ENCODE measurements around the gene MUC2.
"Not testable (repeated sequence)": the region's sequence is repeated elsewhere in the genome, so short reads cannot be mapped to it uniquely, and the experiment has no call there.

The MUC2 gene

DNA sequence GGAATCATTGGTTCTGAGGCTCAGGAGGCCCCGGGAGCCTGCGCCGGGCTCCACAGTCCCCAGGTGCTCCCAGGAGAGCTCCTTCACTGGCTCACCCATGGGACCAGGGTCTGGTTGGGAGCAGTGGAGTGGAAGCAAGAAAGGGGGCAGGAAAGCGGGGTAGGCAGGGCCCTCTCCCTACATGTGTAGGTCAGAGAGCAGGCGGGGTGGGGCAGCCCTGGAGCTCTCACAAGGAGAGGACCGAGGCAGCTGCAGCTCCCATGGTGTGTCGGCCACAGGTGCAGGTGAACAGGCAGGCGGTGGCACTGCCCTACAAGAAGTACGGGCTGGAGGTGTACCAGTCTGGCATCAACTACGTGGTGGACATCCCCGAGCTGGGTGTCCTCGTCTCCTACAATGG, 28.3 kb downstream of the MUC2 start:
- no peak for DNase-seq

DNA sequence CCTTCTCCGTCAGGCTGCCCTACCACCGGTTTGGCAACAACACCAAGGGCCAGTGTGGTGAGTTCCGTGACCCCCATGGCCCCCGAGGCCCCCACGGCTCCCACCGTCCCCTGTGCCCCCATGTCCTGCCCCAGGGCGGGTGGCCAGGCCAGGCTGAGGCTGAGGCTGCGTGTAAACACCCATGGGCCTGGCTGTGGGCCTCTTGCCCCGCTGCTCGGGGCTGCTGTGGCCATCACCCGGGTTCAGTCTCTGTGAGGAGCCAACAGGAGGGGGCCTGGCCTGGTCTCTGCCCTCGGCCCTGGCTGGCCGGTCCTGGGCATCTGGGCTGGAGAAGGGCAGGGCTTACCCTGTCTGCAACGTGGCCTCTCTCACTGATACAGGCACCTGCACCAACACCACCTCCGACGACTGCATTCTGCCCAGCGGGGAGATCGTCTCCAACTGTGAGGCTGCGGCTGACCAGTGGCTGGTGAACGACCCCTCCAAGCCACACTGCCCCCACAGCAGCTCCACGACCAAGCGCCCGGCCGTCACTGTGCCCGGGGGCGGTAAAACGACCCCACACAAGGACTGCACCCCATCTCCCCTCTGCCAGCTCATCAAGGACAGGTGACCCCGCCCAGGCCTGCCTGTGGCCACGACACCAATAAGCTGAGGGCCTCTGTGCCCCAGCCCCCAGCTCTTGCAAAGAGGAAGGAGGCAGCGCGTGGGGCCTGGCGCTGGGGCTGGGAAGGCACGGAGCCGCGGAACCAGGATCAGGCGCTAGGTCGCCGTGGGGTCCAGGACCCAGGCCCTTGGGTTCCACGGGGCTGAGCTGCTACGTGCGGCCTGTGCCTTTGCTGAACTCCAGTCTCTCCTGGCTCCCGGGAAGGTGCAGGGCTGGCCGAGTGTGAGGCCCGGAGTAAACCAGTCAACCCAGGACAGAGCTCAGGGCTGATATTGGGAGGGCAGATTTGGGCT, 29.0 kb downstream of the MUC2 start:
- no peak for DNase-seq

DNA sequence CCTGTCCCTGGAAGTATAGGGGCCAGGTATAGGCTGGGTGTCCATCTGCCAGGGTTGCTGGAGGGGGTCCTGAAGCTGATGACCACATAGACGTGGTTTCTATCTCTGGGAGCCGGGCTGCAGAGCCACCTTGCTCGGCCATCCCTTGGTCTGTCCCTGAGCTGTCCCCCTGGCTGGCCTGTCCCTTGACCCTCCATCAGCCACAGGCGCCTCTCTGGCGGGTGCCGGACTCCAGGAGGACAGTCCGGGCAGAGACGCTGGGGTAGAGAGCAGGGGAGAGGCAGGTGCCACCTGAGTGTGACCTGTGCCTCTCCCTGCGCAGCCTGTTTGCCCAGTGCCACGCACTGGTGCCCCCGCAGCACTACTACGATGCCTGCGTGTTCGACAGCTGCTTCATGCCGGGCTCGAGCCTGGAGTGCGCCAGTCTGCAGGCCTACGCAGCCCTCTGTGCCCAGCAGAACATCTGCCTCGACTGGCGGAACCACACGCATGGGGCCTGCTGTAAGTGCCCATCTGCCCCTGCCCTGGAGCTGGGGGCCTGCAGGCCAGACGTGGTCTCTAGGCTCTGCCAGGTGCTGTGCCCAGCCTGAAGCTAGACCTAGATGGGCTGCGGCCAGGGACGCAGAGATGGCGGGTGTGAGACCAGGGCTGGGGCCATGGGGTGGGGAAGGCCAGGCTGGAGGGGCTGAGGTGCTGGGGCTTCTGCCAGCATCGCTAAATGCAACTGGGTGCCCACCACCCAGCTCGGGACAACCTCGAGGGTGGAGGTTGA, 29.9 kb downstream of the MUC2 start:
- DNase-seq = no peak

DNA sequence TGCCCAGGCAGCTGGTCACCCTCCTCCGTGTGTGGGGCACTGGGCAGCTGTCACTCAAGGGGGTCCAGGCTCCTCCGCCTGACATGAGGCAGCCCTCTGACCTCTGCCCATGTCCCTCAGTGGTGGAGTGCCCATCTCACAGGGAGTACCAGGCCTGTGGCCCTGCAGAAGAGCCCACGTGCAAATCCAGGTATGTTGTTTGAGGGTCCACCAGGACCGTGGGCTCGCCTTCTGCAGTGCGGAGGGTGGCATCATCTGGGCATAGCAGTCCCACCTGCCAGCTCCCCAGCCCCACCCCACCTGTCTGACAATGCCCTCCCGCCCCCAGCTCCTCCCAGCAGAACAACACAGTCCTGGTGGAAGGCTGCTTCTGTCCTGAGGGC, 30.5 kb downstream of the MUC2 start:
- DNase-seq = no peak

DNA sequence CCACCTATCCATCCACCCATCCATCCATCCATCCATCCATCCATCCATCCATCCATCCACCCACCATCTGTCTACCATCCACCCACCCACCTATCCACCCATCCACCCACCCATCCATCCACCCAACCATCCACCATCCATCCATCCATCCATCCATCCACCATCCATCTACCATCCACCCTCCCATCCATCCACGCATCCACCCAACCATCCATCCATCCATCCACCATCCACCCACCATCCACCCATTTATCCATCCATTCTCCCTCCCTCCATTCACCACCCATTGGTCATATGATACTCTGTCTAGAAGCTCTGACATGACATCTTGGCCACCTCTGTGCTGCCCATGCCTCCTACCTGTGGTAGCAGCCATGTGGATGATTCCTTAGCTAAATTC, 31.7 kb downstream of the MUC2 start:
- no peak for DNase-seq

DNA sequence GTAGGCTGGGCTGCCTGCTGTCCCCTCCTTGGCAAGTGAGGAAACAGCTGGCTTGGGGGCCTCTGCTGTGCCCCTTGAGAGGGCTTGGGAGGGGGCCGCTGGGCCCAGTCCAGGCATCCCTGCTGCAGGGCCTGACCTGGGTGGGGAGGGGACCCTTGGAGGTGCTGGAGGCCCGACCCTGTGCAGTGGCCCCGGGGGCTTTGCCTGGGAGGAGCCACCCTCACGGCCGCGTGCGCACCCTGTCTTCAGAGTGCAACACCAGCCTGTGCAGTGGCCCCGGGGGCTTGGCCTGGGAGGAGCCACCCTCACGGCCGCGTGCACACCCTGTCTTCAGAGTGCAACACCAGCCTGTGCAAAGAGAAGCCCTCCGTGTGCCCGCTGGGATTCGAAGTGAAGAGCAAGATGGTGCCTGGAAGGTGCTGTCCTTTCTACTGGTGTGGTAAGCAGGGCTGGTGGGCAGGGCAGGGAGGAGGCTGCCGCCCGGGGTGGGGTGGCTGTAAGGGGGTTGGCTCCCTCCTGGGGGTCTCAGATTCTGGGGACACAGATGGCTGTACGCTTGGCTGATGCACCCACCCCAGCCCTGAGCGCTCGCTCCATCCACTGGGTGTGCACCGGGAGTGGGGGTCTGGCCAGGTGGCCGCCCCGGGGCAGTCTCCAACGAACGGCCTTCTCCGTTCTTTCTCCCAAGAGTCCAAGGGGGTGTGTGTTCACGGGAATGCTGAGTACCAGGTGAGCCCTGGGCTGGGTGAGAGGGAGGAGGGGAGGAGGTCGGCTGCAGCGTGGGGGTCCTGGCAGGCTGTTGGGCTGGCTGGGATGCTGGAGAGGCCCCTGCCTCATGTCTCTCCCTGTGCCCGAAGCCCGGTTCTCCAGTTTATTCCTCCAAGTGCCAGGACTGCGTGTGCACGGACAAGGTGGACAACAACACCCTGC, 32.9 kb downstream of the MUC2 start:
- DNase-seq = no peak

DNA sequence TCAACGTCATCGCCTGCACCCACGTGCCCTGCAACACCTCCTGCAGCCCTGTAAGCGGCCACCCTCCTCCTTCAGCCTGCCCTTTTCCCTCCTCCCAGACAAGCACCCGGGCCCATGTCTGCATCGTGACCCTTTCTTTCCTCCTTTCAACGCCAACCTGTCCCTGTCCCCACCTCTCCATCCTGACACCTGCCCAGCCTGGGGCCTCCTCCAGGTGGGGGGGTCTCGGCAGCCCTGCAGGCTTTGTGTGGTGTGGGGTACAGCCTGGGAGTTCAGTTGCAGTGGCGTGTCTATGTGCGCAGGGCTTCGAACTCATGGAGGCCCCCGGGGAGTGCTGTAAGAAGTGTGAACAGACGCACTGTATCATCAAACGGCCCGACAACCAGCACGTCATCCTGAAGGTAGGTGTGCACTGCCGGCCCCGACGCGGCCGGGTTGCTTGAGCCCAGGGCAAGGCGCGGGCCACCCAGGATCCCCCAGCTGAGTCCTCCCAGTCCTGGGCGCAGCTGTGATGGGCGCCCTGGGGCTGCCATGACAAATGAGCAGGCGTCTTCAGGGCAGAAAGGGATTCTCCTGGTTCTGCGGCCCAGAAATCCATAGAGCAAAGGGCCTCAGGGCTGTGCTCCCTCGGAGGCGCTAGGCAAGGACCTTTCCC, 33.7 kb downstream of the MUC2 start:
- no peak for DNase-seq

DNA sequence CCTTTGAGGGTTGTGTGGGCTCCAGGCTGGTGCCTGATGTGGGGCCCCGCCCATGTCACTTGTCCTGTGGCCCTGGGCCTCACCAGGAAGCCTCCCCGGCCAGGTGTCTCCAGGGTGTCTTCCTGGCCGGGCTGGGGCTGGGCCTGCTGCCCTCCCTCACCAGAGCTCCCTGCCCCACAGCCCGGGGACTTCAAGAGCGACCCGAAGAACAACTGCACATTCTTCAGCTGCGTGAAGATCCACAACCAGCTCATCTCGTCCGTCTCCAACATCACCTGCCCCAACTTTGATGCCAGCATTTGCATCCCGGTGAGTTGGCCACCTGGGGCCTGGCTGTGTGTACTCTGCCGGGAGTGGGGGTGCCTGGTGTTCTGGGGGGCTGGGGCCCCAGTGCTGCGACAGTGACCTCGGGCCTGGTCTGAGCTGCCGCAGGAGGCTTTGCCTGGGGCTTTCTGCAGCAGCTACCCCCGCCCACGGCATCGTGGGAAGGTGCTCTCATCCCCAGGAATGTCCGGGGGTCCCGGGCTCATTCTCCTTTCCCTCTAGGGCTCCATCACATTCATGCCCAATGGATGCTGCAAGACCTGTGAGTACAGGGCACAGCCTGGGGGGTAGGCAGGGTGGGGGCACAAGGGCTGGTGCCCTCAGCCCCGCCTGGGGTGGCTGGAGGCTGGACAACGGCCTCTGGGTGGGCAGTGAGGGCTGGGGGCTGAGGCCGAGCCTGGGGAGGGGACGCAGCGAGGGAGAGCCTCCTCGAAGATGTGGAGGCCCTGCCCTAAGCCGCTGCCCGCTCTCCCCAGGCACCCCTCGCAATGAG, 34.6 kb downstream of the MUC2 start:
- no peak for DNase-seq

DNA sequence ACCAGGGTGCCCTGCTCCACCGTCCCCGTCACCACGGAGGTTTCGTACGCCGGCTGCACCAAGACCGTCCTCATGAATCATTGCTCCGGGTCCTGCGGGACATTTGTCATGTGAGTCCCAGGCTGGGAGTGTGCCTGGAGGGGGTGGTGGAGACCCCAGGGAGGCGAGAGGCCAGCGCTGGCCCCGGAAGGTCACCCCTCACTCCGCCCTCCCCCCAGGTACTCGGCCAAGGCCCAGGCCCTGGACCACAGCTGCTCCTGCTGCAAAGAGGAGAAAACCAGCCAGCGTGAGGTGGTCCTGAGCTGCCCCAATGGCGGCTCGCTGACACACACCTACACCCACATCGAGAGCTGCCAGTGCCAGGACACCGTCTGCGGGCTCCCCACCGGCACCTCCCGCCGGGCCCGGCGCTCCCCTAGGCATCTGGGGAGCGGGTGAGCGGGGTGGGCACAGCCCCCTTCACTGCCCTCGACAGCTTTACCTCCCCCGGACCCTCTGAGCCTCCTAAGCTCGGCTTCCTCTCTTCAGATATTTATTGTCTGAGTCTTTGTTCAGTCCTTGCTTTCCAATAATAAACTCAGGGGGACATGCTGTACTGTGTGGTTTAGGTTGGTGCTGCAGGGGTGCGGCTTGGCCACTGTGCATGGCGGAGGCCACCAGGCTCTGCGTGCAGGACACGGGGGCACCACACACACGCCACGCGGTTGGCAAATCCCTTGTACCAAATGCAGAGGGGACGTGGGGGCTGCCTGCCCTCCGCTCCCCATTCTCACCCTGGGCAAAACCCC, 35.4 kb downstream of the MUC2 start:
- no peak for DNase-seq

DNA sequence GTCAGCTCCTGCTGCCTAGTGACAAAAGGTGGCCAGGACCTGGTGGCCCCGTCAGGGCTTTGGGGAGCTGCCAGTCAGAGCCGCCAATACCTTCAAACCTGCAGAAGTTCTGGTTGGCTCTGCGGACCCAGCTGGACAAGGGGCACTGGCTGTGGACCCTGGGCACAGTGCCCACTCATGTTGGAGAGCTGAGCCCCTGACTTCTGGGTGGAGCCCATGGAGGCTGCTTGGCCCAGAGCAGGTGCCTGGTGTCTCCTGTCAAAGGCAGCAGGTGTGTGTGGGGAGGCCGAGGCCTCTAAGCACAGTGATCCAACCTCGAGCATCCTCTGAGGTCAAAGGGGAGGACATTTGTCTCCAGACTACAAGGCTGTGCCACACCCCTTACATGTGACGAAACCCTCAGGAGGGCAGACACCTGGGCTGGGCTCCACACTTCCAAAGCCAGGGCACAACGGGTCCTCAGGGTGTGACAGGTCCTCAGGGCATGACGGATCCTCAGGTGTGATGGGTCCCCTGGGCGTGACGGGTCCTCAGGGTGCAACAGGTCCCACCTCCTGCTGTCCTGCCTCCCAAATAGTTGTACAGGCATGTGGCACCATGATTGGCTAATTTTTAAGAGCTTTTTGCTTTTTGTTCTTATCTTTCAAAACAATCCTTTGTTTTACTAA, 37.0 kb downstream of the MUC2 start:
- DNase-seq = no peak

DNA sequence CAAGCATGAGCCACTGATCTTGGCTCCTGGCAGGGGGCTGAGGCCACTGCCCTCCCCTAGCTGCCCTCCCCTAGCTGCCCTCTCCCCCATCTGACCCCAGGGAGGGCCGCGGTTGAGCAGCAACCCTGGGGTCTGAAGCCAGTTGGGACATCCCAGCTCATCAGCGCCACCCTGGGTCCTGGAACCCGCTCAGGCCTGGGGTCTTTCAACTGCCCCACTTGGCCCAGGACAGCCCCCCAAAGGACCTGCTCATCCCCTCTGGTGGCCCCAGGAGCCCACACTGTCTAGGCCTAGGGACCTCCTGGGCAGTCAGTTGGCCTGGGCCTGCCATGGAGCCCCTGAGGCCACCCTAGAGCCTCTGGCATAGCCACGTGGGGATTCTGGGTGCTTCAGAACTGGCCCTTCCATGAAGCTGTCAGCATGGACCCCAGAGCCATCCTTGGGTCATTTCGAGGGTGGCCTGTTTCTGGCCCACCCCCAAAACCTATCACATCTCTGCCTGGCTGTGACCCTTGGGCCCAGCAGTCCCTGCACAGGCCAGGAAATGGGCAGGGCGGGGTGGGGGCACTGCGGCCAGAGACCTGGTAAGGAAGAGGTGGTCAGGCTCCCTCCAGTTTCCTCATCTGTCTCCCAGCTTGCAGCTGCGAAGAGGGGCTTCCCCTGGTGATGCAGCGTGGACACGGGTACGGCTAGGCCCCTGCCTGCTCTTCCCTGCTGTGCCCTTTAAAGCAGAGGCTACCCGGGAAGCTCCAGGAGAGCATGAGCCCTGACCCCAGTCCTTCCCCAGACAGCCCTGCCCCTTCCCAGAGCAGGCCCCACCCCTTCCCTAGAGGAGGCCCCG, 37.9 kb downstream of the MUC2 start:
- DNase-seq = no peak

DNA sequence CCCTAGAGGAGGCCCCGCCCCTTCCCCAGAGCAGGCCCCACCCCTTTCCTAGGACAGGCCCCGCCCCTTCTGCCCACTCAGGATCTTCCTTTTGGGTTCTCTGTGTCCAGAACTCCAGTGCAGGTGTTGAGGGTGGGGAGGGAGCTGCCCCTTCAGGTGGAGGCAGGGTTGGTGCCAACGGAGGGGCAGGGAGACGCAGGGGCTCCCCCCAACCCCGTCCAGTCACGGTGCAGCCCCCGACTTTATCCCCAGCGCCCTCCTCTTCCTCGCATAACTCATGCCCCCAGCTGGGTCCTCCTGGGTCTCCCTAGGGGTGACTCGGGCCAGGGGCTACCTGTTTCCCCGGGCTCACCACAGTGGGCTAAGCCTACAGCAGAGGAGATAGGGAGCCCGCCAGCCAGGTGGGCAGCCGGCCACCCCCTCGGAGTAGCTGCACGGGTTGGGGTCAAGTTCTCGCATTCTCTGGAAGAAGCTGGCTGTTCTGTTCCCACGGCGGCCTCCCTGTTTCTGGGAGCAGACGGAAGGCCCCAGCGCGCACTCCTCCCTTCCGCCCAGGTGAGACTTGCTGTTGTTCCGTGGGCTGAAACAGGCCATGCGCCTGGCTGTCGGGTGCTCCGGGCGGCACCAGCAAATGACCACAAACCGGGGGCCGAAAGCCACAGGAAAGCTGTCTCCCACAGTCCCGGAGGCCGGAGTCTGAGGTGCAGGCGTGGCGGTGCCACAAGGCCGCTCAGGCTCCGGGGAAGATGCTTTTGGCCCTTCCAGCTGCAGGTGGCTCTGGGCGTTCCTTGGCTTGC, 38.9 kb downstream of the MUC2 start:
- no peak for DNase-seq

DNA sequence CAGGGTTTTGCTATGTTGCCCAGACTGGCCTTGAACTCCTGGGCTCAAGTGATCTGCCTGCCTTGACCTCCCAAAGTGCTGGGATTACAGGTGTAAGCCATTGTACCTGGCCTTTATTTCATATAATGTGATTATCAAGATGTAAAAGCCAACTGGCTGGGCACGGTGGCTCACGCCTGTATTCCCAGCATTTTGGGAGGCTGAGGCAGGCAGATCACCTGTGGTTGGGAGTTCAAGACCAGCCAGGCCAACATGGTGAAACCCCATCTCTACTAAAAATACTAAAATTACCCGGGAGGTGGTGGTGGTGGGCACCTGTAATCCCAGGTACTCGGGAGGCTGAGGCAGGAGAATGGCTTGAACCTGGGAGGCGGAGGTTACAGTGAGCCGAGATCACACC, 40.6 kb downstream of the MUC2 start:
- DNase-seq = not testable (repeated sequence)

DNA sequence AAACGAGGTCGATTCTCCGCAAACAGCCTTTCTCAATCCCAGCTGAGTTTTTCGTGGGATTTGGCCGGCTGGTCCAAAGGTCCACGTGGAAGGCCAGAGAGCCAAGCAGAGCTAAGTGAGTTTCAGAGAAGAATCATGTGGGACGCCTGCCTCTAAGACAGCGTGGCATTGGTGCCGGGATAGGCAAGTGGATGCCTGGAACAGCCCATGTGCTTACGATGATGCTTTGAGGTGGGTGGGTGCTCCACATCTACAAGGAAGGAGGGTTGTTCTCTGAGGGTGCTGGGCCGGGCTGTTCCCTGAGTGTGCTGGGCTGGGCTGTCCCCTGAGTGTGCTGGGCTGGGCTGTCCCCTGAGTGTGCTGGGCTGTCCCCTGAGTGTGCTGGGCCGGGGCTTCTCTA, 41.4 kb downstream of the MUC2 start:
- no peak for DNase-seq

DNA sequence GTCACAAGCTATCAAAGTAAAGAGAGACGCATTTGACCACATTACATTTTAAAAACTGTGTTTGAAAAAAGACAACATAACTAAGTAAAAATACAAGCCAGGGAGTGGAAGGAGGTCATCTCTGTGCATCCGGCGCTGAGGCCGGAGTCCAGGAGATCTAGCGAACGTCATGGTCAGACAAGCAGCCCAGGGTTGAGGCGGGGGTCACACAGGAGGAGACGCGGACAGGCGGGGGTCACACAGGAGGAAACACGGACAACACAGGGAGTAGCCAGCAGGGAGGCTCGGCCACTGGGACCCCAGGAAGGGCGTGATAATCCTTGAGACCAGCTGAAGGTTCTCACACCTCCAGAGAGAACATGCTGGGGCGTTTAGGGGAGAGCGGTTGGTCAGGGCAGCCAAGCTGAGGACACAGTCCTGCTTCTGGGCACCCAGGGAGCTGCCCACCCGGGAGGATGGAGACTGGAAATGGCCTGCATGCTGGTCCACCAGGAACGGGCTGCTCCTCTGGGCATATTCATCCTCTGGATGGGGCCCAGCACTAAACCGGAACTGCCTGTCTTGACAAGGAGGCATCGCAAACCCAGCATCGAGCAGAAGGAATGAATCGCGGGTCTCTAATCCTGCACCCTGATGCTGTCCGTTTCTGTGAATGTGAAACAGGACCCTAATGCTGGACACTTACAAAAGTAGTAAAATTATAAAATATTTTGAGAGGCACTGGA, 42.2 kb downstream of the MUC2 start:
- no peak for DNase-seq

DNA sequence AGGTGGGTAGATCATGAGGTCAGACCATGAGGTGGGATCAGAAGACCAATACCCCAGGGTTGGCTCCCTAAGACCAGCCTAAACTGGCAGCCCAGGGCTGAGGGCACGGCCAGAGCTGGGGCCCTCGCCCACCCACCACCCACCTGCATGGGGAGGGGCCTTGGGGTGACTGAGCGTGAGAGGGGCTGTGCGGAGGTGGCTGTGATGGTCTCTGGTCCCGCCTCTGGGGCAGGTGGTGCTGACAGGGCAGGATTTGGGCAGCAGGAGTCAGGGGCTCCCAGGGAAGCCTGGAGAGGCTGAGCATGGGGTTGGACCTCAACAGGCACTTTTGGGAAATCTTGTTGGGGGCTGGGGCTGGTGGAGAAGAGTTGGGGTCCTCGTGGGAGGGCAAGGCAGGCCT, 43.3 kb downstream of the MUC2 start:
- DNase-seq = no peak

All from hypothalamus (tissue), 51 donors.